Measurements from ENCODE around the gene PNPLA8.
A peak's percentile ranks its signal among the peaks of the same experiment; 100 is the strongest.
"Not testable (repeated sequence)": the region's sequence is repeated elsewhere in the genome, so short reads cannot be mapped to it uniquely, and the experiment has no call there.

Gene PNPLA8

DNA sequence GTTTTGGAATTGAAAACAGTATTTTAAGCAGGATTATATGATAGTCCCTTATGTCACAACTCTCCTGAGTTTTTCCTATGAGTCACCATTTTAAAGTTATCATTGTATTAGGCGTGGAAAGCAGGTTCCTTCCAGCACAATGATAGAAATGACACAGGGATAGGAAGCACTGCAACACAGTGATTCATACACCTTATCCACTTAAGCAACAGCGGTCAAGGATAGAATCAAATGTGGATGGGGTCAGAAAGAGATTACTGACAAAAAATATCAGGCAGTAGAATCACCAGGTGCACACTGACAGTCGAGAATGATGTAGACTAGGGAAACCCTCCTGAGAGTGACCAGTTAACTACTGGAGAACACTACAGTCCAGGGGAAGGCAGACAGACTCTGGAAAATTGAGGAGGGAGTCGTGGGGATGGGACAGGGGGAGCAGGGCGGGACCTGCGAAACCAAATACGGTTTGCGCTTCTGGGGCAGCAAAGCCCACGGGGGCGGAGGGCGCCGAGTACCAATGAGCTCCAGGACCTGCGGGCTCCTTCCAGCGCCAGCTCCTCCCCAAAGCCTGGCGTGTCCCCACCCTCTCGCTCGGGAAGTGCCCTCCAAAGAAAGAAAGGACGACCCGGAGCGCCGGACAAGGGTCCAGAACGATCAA, 479 bp downstream of the PNPLA8 start:
- TF ChIP-seq, protein P1, sequence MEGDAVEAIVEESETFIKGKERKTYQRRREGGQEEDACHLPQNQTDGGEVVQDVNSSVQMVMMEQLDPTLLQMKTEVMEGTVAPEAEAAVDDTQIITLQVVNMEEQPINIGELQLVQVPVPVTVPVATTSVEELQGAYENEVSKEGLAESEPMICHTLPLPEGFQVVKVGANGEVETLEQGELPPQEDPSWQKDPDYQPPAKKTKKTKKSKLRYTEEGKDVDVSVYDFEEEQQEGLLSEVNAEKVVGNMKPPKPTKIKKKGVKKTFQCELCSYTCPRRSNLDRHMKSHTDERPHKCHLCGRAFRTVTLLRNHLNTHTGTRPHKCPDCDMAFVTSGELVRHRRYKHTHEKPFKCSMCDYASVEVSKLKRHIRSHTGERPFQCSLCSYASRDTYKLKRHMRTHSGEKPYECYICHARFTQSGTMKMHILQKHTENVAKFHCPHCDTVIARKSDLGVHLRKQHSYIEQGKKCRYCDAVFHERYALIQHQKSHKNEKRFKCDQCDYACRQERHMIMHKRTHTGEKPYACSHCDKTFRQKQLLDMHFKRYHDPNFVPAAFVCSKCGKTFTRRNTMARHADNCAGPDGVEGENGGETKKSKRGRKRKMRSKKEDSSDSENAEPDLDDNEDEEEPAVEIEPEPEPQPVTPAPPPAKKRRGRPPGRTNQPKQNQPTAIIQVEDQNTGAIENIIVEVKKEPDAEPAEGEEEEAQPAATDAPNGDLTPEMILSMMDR (conservative IDR thresholded peaks at IDR 0.05): no peak
- H3K27ac ChIP-seq: peak overlapping the region; percentile 86

DNA sequence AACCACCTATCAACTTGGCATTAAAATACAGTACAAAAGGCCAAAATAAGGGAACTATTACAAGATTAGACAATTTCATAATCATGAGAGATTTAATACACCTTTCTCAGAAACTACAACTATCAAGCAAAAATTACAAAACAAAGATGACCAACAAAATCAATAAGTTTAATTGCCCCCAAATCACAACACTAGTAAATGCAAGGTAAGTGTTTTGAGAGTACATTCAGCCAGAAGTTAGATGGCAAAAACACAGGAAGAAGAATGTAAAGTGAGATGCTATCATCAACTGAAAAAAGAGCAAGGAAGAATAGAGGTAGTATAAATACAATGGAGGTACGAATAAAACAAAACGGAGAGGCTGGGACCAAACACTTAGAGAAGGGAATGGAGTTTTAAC, 3.2 kb downstream of the PNPLA8 start:
- TF ChIP-seq, protein P1 (conservative IDR thresholded peaks at IDR 0.05): no peak
- no peak overlapping the region for H3K27ac ChIP-seq

DNA sequence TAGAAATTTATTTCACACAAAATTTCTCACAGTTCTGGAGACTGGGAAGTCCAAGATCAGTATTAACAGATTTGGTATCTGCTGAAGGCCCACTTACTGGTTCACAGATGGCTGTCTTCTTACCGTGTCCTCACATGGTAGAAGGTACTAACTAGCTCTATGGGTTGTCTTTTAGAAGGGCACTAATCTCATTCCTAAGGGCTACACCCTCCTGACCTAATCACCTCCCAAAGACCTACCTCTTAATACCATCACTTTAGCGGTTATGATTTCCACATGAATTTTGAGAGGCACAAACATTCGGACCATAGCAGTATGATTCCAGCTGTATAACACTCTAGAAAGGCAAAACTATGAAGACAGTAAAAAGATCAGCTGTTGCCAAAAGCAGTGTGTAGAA, 8.0 kb downstream of the PNPLA8 start:
- TF ChIP-seq, protein P1 (conservative IDR thresholded peaks at IDR 0.05): no peak
- no peak overlapping the region for H3K27ac ChIP-seq

DNA sequence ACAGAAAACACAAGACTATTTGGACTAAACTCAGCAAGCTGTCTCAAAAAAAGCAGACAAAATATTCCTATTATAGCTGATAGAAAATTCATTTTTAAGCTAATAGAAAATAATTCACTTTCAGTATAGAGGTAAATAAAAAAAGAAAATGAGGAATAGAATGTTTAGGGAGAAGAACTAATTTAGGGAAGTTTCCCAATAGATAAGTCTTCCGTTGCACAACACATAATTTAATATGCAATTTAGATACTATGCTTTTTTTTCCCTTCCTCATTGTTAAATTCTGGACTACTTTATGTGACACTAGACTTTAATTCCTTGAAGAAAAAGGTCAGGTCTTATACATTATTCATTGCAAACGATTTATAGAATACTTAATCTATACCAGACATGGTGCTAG, 10.3 kb downstream of the PNPLA8 start:
- TF ChIP-seq, protein P1 (conservative IDR thresholded peaks at IDR 0.05): no peak

DNA sequence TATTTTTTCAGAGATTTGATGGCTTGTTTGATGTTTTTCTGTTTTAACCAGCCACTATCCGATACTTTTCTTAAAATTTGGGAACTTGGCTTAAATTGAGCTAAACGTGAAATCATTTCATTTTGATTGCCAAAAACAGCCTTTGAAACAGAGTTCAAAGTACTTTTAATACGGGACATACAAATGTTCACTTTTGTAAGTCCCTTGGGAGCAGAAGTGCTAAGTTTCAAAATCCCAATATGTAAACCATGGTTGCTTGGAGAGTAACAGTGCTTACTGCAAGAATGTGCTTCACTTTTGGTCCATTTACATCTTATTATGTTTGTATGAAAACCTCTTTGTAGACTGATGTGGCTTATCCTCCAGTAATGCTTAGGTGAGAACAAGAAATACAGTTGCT, 10.9 kb downstream of the PNPLA8 start:
- no peak overlapping the region for H3K27ac ChIP-seq
- TF ChIP-seq, protein P1 (conservative IDR thresholded peaks at IDR 0.05): no peak

More for the DNA sequence above, 10.3 kb downstream of the PNPLA8 start:
- no peak overlapping the region for H3K27ac ChIP-seq

DNA sequence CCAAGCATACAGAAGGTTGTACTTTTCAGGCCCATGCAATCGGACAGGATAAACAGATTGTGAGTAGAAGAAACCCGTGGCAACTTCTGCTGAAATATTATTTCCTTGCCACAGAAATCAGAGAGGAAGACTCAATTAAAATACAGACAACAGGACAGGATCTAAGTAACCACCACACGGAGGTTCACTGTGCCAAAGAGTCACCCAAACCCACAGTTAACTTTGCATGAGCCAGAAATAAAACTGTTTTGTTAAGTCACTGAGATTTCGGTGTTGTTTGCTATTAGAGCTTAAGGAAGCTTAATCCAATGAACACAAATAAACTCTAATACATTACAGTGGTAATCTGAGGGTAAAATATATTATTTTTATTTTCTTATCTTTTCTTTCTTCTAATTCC, 14.0 kb downstream of the PNPLA8 start:
- TF ChIP-seq, protein P1 (conservative IDR thresholded peaks at IDR 0.05): no peak
- H3K27ac ChIP-seq: no peak overlapping the region

DNA sequence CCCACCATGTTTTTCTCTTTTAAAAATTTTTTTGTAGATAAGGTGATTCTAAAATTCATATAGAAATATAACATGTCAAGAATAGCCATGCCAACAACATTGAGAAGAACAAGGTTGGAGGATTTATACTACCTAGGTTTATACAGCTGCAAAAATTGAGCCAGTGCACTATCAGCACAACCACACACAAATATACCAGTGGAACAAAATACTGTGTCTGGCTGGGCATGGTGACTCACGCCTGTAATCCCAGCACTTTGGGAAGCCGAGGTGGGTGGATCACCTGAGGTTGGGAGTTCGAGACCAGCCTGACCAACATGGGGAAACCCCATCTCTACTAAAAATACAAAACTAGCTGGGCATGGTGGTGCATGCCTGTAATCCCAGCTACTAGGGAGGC, 21.4 kb downstream of the PNPLA8 start:
- H3K27ac ChIP-seq: not testable (repeated sequence)

DNA sequence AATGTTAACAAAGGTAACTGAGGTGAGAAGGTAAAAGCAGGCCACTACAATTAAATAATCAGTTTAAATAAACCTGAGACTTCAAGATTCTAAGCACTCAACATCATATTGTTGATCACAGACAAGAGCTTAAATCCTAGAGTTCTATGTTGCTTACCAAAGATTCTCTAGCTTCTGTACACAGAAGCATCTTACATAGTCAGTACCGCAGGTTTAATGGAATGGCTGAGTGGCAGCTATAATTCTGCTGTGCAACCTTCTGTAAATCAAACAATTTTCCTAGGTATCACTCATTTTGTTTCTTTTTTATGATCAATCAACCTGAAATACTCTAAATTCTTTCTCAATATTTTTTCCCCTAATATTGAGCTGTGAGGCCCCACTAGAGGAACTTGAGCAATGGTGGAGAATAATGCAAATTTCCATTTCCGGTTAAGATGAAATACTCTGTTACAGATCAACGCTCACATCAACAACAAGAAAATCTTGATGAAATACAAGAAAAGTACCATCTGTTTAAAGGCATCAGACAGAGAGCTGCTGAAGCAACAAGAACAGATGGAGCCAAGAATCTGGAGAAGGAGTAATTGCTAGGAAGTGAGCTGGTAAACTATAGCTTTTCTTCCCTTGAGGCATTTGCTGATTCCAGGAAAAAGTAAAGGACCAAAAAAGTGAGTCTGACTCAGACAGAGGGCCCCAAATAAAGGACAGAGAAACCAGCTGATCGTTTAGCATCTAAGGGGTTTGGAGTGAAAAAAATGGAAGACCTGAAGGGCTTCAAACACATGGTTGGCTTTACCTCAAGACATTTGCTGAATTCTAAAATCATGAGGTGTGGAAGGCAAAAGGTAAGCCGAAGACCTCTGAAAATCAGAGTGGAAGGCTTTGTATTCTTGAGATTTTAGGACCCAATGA, 22.6 kb downstream of the PNPLA8 start:
- TF ChIP-seq, protein P1 (conservative IDR thresholded peaks at IDR 0.05): no peak
- H3K27ac ChIP-seq: no peak overlapping the region

Measured in VCaP (cell line).